Right lung (tissue), 5 donors: ENCODE data around the gene OR1L8. TPM values are rescaled to one million over a fixed set of nuclear protein-coding genes. Genes with fewer than 3 reads are reported as not detected.

Source experiments
- DNase-seq, 2 donors: peaks; one replicate each; pipeline ENCODE4 v3.0.0-alpha.2; 2013
- polyA plus RNA-seq, 5 donors: library from polyadenylated mRNA; unstranded; fragments of 120-200 nt; gene quantifications; one replicate each; pipeline versions ENCODE4 v1.2.1 to v1.2.3, GENCODE V29; 2013; ENCODE audit warnings: inconsistent platforms in 1 of 5, low replicate concordance in 1 of 5; ENCODE audit not compliant: insufficient read length in 5 of 5, insufficient read depth in 1 of 5

OR1L8 gene
- polyA plus RNA-seq, 5 donors, result 0.12 to 0.39 (median 0.28) TPM

- DNase-seq, result no peak
These were observed 65.0 kb downstream of the OR1L8 start for GRCh38 chr9:122518226-122518625.

Other genes starting within 250 kb of the OR1L8 start
- gene PTGS1, start 212.4 kb downstream of the OR1L8 start, polyA plus RNA-seq, result 1 to 10 TPM; 3.7 to 5.6 (median 4.0) TPM
- gene OR1J1, start 105.5 kb downstream of the OR1L8 start, polyA plus RNA-seq, result not detected
- not detected for gene OR1J2, start 72.6 kb downstream of the OR1L8 start, polyA plus RNA-seq
- not detected for gene OR1J4, start 64.2 kb downstream of the OR1L8 start, polyA plus RNA-seq
- not detected for gene OR1N1, start 56.1 kb downstream of the OR1L8 start, polyA plus RNA-seq
- not detected for gene OR1N2, start 30.3 kb downstream of the OR1L8 start, polyA plus RNA-seq
- not detected for gene OR1Q1, start 31.4 kb upstream of the OR1L8 start, polyA plus RNA-seq
- gene OR1B1, start 74.2 kb upstream of the OR1L8 start, polyA plus RNA-seq, result not detected
- gene OR1L1, start 78.3 kb upstream of the OR1L8 start, polyA plus RNA-seq, result not detected
- not detected for gene OR1L3, start 91.7 kb upstream of the OR1L8 start, polyA plus RNA-seq
- not detected for gene OR1L4, start 140.6 kb upstream of the OR1L8 start, polyA plus RNA-seq
- not detected for gene OR1L6, start 158.9 kb upstream of the OR1L8 start, polyA plus RNA-seq
- gene OR5C1, start 205.5 kb upstream of the OR1L8 start, polyA plus RNA-seq, result not detected
- gene OR1K1, start 216.7 kb upstream of the OR1L8 start, polyA plus RNA-seq, result not detected
- 10 to 100 TPM; 35.9 to 48.6 (median 40.2) TPM for gene PDCL, start 245.2 kb upstream of the OR1L8 start, polyA plus RNA-seq